Eye (tissue), 1 donor: ENCODE measurements around the gene CDKAL1.
"Not testable (repeated sequence)": the region's sequence is repeated elsewhere in the genome, so short reads cannot be mapped to it uniquely, and the experiment has no call there.

Experiments
- DNase-seq: peaks from one replicate; pipeline ENCODE4 v3.0.0-alpha.2; 2015

CDKAL1 gene

DNA sequence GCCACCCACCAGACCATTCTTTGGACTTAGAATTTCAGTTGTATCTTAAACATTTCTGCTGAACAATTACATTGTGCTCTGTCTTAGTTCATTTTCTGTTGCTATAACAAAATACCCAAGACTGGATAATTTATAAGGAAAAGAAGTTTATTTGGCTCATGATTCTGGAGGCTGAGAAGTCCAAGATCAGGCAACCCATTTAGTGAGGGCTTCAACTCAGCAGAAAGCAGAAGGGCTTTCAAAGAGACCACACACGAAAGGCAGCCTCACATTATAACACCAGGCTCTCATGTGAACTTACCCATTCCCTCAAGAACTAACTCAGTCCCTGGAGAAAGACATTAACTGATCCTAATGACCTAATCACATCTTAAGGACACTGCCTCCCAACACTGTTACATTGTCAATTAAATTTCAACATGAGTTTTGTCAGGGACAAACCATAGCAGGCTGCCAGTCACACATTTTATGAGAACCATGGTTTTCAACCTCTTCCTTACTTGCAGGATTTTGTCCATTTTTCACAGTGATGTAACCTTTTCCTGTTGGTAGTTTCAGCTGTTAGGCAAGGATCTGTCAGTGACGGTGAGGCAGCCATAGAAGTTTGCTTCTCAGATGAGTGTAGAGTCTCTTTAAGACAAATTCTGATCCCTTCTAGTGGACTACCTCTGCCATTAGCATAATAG is 659.7 kb downstream of the CDKAL1 start:
- DNase-seq: no peak

DNA sequence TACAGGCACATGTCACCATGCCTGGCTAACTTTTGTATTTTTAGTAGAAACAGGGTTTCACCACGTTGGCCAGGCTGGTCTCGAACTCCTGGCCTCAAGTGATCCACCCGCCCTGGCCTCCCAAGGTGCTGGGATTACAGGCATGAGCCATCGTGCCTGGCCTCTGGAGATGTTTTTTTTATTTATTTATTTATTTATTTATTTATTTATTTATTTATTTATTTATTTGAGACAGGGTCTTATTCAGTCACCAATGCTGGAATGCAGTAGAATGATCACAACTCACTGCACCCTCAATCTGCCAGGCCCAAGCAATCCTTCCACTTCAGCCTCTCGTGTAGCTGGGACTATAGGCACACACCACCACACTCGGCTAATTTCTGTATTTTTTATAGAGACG is 661.0 kb downstream of the CDKAL1 start:
- not testable (repeated sequence) for DNase-seq

DNA sequence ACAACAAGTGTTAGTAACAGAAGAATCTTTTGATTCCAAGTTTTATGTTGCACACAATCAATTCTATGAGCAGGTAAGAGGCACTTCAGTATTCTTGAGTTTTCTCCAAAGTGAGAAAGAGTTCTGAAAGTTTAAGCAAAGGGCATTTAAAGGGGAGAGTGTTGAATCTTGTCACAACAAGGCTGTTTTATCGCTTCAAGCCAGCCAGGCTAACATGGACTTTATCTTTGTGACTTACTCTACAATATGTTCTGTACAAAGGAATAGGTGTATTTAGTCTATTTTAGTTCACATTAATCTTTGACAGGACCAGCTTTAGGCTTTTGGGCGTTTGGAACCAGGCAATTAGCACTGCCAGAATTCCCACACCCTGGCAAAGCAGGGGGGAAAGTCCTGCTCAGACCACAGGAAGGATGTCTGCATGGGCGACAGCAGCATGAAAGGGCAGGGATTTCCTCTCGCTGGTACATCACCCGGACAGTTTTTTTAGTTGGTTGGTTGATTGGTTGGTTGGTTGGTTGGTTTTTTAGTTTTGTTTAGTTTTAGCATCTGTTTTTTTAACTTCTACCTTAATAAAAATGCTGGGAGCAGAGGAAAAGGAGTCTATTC is 663.9 kb downstream of the CDKAL1 start:
- DNase-seq: no peak

DNA sequence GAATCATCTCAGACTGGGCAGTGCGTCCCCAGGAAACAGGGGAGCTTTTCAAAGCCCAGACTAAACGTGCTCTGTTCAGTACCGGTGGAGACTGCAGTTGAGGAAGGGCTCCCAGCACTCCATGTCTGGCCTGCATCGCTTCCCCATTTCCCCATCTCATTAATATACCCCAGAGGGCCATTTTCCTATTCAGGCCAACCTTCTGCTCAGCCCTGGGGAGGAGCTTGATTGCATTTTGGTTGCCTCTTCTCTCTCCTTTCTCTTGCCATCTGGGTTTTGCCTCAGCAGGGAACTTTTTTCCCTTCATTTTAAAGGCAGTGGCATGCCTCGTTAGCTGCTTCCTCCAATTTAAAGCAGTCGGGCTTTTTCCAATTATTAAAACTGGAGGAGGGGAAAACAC is 665.0 kb downstream of the CDKAL1 start:
- DNase-seq: peak; percentile 83

DNA sequence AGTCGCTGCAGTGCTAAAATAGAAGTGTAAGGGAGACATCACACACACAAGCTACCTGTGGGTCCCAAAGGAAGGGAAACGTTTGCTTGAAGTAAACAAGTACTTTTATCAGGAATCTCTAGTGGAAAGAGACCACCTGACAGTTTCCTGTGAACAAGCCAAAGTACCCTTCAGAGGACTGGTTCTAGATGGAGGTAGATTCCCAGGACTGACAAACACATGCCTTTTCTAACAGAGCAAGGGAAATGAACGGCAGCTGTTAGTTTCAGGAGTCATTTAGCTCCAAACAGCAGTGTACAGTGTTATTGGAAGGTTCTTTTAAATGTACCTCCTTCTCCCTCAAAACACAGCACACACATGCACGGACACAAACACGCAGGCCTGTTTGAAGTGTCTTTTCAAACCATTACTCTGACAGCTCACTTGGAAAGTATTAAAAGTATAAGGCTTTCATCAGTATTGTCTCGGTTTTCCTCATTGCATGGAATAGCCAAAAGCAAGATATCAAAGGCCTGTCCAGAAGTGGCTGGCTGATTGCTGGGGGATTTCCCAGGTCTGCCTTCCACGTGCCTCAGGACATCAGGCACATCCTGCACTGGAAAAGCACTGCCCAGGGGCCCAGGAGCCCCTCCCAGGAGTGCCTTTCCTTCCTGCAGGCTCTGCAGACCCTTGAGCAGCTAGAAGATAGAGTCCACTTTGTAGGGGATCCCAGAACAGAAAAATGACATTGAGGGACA is 666.0 kb downstream of the CDKAL1 start:
- peak; percentile 44 for DNase-seq

DNA sequence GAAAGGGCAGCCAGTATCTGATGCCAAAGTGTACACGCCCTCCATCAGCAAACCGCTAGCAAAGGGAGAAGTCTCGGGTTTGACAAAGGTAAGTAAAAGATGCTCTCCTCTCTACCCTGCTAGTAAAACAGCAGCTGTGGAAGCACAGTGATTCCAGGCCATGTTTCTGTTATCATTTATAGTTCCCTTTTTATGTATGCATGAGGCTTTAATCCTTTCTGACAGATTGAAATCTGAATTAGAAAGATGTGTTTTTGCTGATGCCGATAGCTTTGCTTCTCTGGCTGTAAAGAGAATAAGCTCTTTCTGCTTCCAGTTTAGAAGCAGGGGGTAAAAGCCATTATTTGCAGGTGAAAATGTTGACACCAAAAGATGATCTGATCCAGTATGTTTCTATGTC is 666.9 kb downstream of the CDKAL1 start:
- DNase-seq: peak; percentile 55

DNA sequence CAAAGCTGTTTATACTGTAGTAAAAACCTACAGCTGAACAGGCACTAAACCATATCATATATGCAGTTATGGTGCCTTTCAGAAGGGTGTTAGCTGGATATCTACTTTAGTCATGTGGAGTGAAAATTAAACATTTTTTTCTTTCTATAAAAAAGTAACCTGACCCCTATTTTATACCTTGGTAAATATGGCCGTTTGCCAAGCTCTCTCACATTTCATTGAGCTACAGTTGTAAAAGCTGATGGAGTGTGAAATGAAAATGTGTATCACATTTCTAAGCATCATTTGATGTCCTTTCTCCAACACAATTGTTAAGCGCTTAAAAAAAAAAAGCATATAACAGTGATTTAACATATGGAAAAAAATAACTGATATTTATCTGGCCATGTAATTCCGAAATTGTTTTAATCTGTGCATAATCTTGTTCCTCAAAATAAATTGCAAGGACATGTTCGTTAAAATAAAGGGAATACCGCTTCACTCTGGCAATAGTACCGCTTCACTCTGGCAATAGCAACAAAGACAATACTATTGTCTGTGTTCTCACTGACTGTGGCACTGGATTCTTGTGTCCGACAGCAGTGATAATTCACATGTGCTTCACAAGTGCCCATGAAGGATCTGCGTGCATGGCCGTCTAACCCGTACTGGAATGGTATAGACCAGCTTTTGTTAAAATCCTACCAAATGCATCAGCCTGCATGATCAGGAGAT is 667.5 kb downstream of the CDKAL1 start:
- DNase-seq: peak; percentile 69

DNA sequence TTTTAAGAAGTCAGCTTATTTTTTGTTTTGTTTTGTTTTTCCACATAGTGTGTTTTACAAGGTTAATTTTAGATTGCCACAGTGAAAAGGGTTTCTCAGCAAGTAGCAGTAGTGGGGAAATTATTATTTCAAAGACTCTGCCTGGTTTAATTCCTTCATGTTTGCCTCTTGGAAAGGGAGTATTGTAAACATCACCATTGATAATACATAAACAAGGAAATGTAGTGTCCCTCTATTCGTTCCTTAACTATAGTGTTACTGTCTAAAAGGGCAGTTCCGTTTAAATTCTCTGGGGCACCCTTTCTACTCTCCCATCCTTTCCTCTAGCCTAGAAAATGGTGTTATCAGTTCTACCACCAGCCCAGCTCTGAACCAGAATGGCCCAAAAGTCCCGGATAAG is 668.3 kb downstream of the CDKAL1 start:
- no peak for DNase-seq

DNA sequence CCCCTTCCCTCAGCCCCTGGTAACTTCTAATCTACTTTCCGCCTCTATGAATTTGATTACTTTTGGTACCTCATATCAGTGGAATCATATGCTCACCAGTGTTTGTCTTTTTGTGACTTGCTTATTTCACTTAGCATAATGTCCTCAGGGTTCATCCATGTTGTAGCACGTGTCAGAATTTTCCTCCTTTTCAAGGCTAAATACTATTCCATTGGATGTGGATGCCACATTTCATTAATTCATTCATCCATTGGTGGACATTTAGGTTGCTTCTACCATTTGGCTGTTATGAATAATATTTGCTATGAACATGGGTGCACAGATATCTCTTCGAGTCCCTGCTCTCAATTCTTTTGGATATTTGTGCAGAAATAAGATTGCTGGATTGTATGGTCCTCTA is 670.7 kb downstream of the CDKAL1 start:
- no peak for DNase-seq

DNA sequence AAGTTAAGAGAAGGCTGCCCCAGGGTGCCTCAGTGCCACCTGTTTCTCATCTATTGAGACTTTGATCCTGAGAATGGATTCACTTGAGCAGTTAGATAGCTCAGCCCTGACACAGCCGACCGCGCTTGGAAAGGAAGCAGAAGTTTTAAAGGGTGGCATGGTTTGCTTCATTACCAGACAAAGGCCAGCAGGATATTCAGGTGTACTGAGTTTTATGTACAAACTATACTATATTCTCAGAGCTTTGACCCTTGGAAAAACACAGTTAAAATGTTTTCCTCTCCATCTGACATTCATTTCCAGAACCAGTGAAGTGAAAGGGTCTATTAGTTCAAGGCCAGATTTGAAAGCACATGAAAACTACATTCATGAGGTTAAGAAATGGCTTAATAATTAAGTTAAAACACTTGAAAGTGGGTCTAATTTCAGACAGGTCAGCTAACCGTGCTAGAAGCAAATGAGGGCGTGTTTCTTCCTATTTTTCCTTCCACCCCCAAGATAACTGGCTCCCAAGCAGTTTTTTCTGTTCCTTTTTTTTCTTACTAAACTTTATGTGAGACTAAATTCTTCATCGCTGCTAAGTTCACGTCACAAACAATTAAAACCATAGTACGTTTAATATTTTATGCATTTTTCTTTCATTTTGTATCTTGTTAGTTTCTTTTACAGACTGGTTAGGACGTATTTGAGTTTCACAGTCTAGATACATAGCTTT is 674.0 kb downstream of the CDKAL1 start:
- no peak for DNase-seq

DNA sequence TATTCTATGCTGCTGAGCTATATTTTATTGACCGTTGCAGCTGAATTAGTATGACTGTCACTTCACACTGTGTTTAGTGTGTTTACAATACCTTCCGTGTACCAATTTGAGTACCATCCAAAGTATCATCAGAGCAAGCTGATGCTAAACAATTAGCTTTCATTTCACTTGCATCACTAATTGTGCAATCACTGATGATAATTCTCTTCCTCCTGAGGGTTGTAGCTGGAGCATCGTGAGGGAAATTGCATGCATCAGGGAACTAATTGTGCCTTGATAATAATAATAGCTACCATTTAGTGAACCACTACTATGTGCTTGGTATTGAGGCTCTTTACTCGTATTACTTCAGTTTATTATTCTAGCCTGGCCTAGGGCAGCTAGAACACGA is 674.5 kb downstream of the CDKAL1 start:
- no peak for DNase-seq

DNA sequence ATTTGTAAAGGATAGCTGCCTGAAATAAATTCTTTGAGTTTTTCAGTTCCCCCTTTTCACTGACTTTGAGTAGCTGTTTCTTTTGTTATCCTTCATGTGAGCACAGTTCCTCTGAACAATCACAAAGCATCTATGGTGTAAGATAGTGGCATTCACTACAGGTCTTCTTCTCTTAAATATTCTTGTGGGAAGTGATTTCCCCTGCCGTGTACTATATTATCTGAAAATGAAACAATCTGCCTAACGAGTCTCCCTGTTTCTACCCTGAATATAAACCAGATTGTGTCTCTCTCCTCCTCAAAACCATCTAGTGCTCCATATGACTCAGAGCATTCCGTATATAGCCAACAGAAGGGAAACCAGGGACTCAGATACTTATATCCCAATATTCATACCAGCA is 679.2 kb downstream of the CDKAL1 start:
- DNase-seq: no peak

DNA sequence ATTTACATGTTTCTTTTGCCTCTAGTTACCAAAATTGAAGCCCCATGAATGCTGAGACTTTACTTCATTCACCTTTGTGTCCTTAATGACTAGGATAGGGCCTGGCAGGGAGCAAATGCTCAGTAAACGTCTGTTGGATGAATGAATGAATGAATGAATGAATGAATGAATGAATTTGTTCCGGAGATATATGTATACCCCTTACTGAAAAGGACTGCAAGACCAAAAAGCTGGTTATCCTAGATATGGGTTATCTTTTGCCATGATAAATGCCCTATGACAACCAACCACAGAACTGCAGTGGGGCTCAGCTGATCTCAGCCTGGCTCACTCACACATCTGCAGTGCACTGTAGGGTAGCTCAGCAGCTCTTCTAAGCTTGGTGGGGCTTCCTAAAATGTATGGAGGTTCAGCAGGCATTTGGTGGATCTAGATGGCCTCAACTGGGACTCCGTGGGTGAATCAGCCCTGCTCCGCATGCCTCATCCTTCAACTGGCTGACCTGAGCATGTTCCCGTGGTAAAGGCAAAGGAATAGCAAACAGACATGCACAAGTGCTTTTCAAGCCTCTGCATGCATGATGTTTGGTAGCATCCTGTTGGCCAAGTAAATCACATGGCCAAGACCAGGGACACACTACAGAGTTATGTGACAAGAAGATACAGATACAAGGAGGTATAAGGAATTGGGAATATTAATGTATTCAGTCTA is 680.6 kb downstream of the CDKAL1 start:
- no peak for DNase-seq

DNA sequence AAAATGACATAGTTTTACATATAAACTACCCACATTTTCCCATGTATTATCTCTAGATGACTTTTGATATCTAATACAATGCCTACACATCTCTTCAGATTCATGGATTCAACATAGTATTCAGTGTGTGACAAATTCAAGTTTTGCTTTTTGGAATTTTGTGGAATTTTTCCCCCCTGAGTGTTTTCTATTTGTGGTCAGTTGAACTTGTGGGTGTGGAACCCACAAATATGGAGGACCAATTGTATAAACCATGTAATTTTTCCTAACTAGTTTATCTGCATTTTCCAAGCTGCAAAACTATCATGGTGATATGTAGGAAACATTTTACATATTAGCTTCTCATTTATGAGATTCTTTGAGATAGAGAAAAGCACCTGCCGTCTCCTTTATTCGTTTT is 685.0 kb downstream of the CDKAL1 start:
- DNase-seq: no peak

DNA sequence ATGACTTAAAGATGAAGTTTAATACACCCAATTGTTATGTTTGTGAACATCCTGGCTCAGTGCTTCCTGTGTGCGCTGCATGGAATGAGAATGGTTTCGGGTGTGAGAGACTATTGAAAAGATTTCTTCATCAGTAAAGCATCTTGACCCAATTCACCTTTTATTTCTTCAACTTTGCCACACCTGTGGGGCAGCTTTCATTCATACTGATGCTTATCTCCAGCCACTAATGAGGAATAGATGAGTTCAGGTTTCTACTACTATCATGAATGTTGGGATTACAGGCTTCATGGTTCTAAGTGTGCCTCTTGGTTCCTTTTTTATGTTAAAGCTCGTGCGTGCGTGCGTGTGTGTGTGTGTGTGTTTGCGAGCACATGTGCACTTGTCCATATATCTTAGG is 685.6 kb downstream of the CDKAL1 start:
- no peak for DNase-seq

DNA sequence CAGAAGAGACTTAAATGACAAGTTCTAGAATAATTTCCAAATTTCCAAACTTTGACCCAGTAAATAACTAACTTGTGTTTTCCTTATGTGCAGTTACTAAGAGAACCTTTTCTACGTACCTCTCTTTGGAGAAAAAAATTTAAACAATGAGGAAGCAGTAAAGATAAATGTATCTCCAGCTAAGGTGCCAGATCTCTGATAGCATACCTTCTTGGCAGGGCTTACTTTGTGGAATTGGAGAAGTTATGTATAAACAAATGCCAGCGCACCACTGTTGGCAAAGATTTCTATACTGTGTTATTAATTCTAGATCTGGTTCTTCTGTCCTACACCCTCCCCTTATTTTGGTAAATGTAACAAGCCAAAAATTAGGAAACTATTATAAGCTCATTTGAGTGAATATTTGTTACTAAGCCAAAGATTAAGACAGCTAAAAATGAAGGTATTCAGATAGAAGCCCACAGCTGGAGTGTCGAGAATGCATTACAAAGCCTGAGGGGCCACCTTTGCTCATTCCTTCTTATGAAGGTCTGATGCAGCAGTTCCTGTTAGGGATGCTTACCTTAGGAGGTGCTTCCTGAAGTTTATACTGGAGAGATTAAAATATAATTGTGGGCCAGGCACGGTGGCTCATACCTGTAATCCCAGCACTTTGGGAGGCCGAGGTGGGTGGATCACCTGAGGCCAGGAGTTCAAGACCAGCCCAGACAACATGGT is 686.2 kb downstream of the CDKAL1 start:
- no peak for DNase-seq

DNA sequence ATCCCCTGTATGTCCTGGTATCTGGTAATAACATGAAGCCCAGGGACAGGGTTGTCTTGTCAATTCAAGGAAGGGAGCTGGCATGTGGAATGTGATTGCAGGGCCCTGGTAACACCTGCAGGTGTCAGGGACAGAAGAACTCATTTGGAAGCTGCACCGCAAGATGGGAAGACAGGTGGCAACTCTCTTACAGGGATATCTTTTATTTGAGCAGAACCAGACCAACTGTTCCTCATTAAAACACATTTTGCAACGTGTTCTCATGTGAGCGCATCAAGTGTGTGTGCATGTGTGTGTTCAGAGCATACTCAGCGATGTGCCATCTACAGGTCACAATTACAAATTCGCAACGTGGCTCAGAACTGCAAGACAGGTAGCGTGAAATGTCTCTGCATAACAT is 688.4 kb downstream of the CDKAL1 start:
- no peak for DNase-seq

DNA sequence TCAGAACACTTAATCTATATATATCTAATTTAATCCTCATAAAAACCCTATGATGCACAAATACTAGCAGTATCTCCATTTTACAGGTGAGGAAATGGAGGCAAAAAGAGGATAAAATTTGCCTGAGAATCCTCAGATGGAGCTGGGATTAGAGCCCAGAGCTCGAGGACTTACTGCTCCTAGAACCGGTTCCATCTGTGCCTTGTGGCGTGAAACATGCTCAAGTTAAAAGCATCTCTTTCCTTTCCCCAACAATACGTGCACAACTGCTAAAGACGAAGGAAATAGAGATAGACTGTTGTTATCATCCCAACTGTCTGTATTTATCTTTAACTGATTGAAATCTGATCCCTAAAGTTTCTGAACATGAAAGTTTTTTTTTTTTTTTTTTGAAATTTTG is 691.7 kb downstream of the CDKAL1 start:
- DNase-seq: no peak

DNA sequence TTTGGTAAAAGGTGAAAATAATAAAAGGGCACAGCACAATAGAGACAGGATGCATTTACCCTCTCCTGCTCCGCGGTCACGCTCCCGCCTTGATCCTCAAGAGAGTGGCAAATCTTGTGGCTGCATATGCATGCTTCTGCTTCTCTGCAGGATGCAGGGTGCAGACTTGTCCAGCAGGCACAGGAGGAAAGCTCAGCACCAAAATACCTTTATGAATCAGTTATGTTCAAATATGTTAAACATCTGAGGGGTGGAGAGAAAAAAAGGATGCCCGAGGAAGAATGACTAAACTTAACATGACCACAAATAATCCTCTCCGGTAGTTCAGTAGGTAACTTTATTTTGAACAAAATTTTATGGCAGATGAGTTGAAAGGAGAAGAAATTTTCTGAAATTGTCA is 693.2 kb downstream of the CDKAL1 start:
- no peak for DNase-seq

DNA sequence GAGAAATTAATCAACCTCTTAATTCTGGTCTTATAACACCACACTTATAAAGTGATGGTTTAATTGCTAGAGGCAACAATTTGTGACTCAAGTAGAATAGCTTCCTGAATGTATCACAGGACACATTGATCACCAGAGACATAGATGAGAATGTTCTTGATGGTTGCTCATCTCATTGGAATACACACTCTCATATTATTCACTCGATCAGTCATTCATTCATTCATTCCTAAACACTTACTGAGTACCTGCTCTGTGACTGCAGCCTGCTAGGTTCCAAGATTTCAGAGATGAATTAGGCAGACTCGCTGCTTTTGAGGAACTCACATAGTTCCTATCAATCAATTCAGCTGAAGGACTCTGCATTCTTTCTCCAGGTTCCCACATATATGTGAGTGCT is 694.2 kb downstream of the CDKAL1 start:
- no peak for DNase-seq

DNA sequence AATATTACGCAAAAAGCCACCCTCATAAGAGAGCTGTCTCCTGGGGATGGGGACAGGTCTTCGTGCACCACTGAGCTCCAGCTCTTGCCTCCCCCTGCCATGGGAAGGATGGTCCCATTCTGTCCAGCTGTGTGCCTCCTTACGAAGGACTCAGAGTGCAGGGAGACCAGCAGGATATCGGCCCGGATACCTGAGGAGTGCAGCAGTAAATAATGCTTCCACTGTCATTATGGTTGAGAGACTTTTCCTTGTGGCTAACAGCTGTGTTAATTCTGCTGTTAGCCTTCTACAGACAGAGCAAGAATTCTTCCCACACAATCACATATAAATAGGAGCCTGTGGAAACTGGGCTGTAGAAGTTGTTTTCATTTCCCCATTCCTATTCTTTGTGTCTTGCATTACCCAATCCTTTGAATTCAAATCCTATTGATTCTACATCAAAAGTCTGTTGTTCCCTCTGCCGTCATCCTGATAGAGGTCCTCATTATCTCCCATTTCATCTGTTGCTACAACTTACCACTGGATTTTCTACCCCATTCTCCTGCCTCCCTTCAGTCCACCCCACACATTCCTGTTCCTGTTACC is 694.7 kb downstream of the CDKAL1 start:
- DNase-seq: no peak
